Measurements from ENCODE around the gene RAB44. TPM values are rescaled to one million over a fixed set of nuclear protein-coding genes. Genes with fewer than 3 reads are reported as not detected.

Gene RAB44
- total and polyA plus RNA-seq, 8 donors: 0.15 to 2.5 (median 0.23) TPM; not detected in 3

DNA sequence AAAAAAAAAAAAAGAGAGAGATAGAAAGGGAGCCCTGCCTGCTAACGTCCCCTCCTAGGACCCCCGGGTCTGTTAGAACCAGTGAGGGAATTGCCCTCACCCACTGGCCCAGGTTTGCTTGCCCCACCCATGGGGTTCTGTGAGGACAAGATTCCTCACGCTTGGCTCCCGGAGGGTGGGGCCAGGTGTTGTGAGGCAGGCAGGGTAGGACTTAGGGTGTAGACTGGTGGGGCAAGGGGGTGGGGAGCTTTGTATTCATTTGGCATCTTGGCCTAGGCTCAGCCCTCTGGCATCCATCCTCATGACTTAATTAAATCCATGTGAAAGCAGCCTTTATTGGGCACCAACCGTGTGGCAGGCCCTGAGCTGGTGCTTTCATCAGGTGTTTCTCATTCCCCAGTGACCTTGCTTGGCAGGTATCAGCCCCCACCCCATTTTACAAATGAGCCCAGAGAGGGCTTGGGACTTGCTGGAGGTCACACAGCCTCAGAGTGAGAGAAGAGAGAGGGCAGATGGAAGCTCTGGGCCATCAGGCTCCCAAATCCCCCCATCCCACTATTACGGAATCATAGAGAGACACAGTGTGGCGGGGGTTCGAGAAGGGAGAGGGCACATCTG is 19.0 kb downstream of the RAB44 start:
- Histone ChIP-seq H3K27me3 (no peaks in the 10 kb centered on the region), H3K4me1 (no peaks in the 10 kb centered on the region), H3K9me3 (no peaks in the 10 kb centered on the region), H3K27ac (no peak overlapping the region), H3K4me3 (no peak overlapping the region), H3K36me3 (no peaks in the 10 kb centered on the region)
- peak in 1 of 2 donors; percentile 50 for DNase-seq
- TF ChIP-seq, protein P1, sequence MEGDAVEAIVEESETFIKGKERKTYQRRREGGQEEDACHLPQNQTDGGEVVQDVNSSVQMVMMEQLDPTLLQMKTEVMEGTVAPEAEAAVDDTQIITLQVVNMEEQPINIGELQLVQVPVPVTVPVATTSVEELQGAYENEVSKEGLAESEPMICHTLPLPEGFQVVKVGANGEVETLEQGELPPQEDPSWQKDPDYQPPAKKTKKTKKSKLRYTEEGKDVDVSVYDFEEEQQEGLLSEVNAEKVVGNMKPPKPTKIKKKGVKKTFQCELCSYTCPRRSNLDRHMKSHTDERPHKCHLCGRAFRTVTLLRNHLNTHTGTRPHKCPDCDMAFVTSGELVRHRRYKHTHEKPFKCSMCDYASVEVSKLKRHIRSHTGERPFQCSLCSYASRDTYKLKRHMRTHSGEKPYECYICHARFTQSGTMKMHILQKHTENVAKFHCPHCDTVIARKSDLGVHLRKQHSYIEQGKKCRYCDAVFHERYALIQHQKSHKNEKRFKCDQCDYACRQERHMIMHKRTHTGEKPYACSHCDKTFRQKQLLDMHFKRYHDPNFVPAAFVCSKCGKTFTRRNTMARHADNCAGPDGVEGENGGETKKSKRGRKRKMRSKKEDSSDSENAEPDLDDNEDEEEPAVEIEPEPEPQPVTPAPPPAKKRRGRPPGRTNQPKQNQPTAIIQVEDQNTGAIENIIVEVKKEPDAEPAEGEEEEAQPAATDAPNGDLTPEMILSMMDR (IDR thresholded peaks at IDR 0.05): no peak
- TF ChIP-seq POLR2A (IDR thresholded peaks at IDR 0.05) (no peak), EP300 (IDR thresholded peaks at IDR 0.05) (no peak), POLR2AphosphoS5 (IDR thresholded peaks at IDR 0.05) (no peak)
- 58 to 72% (median 68%) methylated on average over 8 of the region's 8 CpGs for WGBS, 5 donors
- intact Hi-C loops (cut with DNase I; ENCODE audit: low total_unique reads): no loop called here

DNA sequence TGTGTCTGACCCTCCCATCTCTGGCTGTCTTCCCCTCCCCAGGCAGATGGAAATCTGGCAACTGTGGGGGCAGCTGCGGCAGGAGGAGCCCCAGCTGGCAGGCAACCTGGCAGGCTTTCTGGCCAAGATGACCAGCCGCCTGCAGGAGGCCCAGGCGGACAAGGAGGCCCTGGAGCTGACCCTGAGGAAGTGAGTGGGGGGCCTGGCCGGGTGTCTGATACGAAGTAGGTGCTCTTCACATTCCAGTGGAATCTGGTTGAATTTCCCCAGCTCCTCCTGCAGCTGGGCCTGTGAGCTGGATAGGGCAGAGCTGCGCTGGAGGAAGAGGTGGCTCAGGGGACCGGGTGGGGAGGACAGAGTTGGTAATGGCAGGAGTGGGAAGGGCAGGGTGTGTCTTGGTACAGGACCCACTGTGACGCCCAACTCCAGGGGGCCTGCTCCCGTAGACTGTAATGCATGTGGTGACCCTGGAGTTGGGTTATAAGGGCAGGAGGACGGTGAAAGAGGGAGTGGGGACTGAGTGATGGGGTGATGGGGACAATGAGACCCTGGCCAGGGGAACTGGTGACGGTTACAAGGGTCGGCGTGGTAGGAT is 19.7 kb downstream of the RAB44 start:
- intact Hi-C loops (cut with DNase I; ENCODE audit: low total_unique reads): no loop called here
- DNase-seq: no peak
- TF ChIP-seq, protein P1 (IDR thresholded peaks at IDR 0.05): no peak
- TF ChIP-seq POLR2A (IDR thresholded peaks at IDR 0.05) (no peak), POLR2AphosphoS5 (IDR thresholded peaks at IDR 0.05) (no peak), EP300 (IDR thresholded peaks at IDR 0.05) (no peak)
- Histone ChIP-seq H3K36me3 (no peaks in the 10 kb centered on the region), H3K27me3 (no peaks in the 10 kb centered on the region), H3K27ac (no peak overlapping the region), H3K4me3 (no peak overlapping the region), H3K9me3 (no peaks in the 10 kb centered on the region), H3K4me1 (no peaks in the 10 kb centered on the region)
- WGBS, 5 donors: 66 to 82% (median 76%) methylated on average over 9 to 13 of the region's 13 CpGs

DNA sequence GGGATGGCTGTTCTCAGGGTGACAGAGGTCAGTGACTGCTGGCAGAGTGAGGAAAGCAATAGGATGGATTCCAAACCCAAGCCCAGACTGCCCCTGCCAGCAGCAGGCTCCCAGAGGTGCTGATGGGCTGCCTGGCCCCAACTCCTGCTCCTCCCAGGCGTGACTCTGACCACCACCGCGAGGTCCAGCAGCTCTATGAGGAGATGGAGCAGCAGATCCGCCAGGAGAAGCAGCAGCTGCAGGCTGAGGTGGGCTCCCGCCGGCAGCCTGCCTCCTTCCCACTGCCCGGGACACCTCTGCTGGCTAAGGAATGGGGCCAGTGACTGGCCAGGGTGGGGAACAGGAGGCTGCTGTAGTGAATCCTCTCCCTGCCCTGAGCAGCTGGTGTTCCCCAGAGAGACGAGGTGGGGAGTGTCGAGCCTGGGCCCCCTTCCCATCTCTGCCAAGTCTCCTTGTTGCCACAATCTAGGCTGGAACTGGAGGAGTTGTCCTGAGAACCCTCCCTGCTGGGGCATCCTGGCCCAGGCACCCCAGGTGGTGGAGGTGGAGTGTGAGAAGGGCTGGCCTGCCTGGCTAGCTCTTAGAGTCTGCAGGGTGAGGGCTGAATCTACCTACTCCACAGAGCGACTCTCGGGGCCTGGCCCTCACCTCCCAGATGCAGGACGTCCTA is 20.4 kb downstream of the RAB44 start:
- Histone ChIP-seq H3K9me3 (no peaks in the 10 kb centered on the region), H3K27ac (no peak overlapping the region), H3K36me3 (no peaks in the 10 kb centered on the region), H3K27me3 (no peaks in the 10 kb centered on the region), H3K4me3 (no peak overlapping the region), H3K4me1 (no peaks in the 10 kb centered on the region)
- TF ChIP-seq EP300 (IDR thresholded peaks at IDR 0.05) (no peak), POLR2A (IDR thresholded peaks at IDR 0.05) (no peak), POLR2AphosphoS5 (IDR thresholded peaks at IDR 0.05) (no peak)
- TF ChIP-seq, protein P1 (IDR thresholded peaks at IDR 0.05): no peak
- no peak for DNase-seq
- intact Hi-C loops (cut with DNase I; ENCODE audit: low total_unique reads): no loop called here
- 67 to 88% (median 84%) methylated on average over 7 to 12 of the region's 12 CpGs for WGBS, 5 donors

DNA sequence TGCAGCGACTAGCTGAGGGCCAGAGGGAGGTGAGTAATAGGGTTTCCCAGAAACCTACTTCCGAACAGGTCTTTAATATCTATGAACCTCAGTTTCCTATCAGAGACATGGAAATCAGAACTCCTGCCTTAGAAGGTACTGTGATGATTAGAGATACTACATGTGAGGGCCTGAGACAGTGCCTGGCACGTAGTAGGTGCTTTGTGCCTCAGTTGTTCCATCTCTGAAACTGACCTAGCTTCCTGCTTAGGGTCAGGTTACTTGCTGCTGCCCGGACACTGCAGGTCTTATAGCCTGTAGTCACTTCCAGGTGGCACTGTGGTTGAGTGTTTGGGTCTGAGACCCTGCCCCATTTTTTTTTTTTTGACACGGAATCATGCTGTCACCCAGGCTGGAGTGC is 20.9 kb downstream of the RAB44 start:
- no peaks in the 10 kb centered on the region for H3K9me3 ChIP-seq
- no peak for TF ChIP-seq EP300 (IDR thresholded peaks at IDR 0.05)
- TF ChIP-seq, protein P1 (IDR thresholded peaks at IDR 0.05): no peak
- no peak for TF ChIP-seq POLR2A (IDR thresholded peaks at IDR 0.05)
- no peak for TF ChIP-seq POLR2AphosphoS5 (IDR thresholded peaks at IDR 0.05)
- H3K4me1 ChIP-seq: no peaks in the 10 kb centered on the region
- H3K36me3 ChIP-seq: no peaks in the 10 kb centered on the region
- H3K27me3 ChIP-seq: no peaks in the 10 kb centered on the region
- WGBS, 5 donors: 67 to 76% (median 70%) methylated on average over 4 to 5 of the region's 5 CpGs
- intact Hi-C loops (cut with DNase I; ENCODE audit: low total_unique reads): no loop called here
- no peak for DNase-seq
- no peak overlapping the region for H3K27ac ChIP-seq
- no peak overlapping the region for H3K4me3 ChIP-seq

Data from stomach (tissue), 9 donors.